ENCODE measurements around the gene FBXW8.

DNA sequence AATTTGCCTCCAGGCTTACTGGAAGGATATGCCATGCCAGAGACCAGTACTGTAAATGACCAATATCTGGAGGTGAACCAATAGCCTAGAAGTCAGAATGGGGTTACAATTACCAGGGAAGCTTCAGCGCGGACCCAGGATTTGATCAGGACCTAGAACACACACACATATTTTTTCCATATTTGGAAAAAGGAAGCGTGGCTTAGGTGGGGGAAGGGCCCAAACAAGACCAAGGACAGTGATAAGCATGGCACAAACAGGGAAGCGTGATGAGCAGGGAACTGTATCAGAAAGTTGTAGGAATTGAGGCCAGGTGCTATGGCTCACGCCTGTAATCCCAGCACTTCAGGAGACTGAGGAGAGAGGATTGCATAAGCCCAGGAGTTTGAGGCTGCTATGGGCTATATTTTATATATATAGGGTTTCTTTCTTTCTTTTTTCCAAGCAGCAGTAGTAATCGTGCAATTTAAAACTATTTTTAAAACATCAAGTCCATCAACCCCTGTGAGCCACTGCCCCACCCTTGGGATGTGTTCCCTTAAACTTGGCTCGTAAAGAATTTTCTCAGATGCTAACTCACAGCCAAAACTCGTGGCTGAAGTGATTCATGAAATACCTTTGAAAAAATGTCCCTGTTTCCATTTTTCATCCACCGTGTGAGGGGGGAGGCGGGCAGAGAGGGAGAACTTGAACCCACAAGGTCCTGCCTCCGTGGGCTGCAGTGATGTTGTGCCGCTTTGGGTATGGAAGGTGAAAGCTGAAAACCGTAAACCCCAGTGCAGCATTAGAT lies 46.2 kb upstream of the FBXW8 start:
- TF ChIP-seq, protein P1, sequence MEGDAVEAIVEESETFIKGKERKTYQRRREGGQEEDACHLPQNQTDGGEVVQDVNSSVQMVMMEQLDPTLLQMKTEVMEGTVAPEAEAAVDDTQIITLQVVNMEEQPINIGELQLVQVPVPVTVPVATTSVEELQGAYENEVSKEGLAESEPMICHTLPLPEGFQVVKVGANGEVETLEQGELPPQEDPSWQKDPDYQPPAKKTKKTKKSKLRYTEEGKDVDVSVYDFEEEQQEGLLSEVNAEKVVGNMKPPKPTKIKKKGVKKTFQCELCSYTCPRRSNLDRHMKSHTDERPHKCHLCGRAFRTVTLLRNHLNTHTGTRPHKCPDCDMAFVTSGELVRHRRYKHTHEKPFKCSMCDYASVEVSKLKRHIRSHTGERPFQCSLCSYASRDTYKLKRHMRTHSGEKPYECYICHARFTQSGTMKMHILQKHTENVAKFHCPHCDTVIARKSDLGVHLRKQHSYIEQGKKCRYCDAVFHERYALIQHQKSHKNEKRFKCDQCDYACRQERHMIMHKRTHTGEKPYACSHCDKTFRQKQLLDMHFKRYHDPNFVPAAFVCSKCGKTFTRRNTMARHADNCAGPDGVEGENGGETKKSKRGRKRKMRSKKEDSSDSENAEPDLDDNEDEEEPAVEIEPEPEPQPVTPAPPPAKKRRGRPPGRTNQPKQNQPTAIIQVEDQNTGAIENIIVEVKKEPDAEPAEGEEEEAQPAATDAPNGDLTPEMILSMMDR (IDR thresholded peaks at IDR 0.05) = no peak
- TF ChIP-seq NR1H2 (CRISPR knock-in tag; IDR thresholded peaks at IDR 0.05) (no peak), FOXJ3 (CRISPR knock-in tag; IDR thresholded peaks at IDR 0.05; ENCODE audit: borderline replicate concordance) (no peak), RELA (CRISPR knock-in tag; IDR thresholded peaks at IDR 0.05; ENCODE audit: borderline replicate concordance) (no peak), PRDM15 (CRISPR knock-in tag; IDR thresholded peaks at IDR 0.05) (no peak)
- TF ChIP-seq, protein P2, sequence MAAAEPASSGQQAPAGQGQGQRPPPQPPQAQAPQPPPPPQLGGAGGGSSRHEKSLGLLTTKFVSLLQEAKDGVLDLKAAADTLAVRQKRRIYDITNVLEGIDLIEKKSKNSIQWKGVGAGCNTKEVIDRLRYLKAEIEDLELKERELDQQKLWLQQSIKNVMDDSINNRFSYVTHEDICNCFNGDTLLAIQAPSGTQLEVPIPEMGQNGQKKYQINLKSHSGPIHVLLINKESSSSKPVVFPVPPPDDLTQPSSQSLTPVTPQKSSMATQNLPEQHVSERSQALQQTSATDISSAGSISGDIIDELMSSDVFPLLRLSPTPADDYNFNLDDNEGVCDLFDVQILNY (CRISPR knock-in tag; IDR thresholded peaks at IDR 0.05) = no peak

Measured in WTC11 (cell line).